ENCODE results near the gene ZNF518A. TPM values are rescaled to one million over a fixed set of nuclear protein-coding genes. Genes with fewer than 3 reads are reported as not detected.

The ZNF518A gene
- total and polyA plus RNA-seq, 2 of the 8 experiments (the other 6 are each of a cell fraction or from before 2014, with no cell fraction given) = 6.6 to 34.8 TPM

- Histone ChIP-seq H3K27ac (ENCODE audit: low read depth, low read length) (no peak overlapping the region), H3K79me1 (ENCODE audit: low read depth, low read length) (no peaks in the 10 kb centered on the region; the same call in 1 of the 2 replicates), H2BK5ac (ENCODE audit: low read depth, low read length) (no peak overlapping the region), H3K23ac (ENCODE audit: insufficient read length) (no peak overlapping the region), H4K20me1 (replicated peaks in 1 of 2; ENCODE audit: control insufficient read depth in 1 of 2, insufficient read depth in 2 of 2, low read length in 2 of 2) (no peaks in the 10 kb centered on the region), H3K14ac (ENCODE audit: insufficient read length) (no peak overlapping the region), H3K56ac (replicated peaks; ENCODE audit: insufficient read length, low read depth, low read length) (no peak overlapping the region), H4K8ac (ENCODE audit: extremely low read depth, insufficient read depth, low read length) (no peak overlapping the region), H3K79me2 (ENCODE audit: control insufficient read depth in 1 of 2, insufficient read depth in 2 of 2, low read length in 2 of 2) (0 out of 4 replicates have a peak, but pooled peaks cover 0 to 5% of the 10 kb centered on the region in 2 experiments), H3K23me2 (ENCODE audit: low read depth, low read length) (no peaks in the 10 kb centered on the region), H4K91ac (replicated peaks; ENCODE audit: insufficient read length, low read length) (no peak overlapping the region), H3K4me2 (ENCODE audit: insufficient read depth in 1 of 2, low read depth in 2 of 2, low read length in 2 of 2) (no peak overlapping the region), H3K4me3 (ENCODE audit: extremely low read depth in 1 of 4, insufficient read depth in 2 of 4, low read depth in 3 of 4, low read length in 4 of 4) (no peak overlapping the region), H4K5ac (ENCODE audit: insufficient read length, low read depth, low read length) (no peak overlapping the region), H3K27me3 (replicated peaks in 1 of 4; ENCODE audit: control insufficient read depth in 3 of 4, extremely low read depth in 1 of 4, insufficient read depth in 3 of 4, low read length in 3 of 4) (no peaks in the 10 kb centered on the region), H2BK12ac (ENCODE audit: low read depth, low read length) (no peak overlapping the region), H3K4me1 (replicated peaks in 1 of 4; ENCODE audit: control insufficient read depth in 3 of 4, insufficient read depth in 4 of 4, low read length in 3 of 4) (no peaks in the 10 kb centered on the region), H3K18ac (ENCODE audit: extremely low read depth, low read length) (no peak overlapping the region), H2AK5ac (ENCODE audit: low read depth, low read length) (no peak overlapping the region), H3K9me3 (ENCODE audit: insufficient read depth in 2 of 2, low read depth in 1 of 2, low read length in 1 of 2) (no peaks in the 10 kb centered on the region), H3K4ac (replicated peaks; ENCODE audit: insufficient read length, low read depth, low read length) (no peak overlapping the region), H2BK15ac (ENCODE audit: low read length) (no peak overlapping the region), H3K9ac (replicated peaks in 1 of 4; ENCODE audit: extremely low read depth in 1 of 4, low read depth in 3 of 4, low read length in 3 of 4) (no peak overlapping the region), H3K36me3 (ENCODE audit: control insufficient read depth in 2 of 4, insufficient read depth in 4 of 4, low read length in 3 of 4) (peaks cover 0 to 46% (median 26%) of the 10 kb centered on the region in 4 experiments; a peak in 5 of 8 replicates), H2BK20ac (ENCODE audit: low read length) (no peak overlapping the region), H2BK120ac (replicated peaks; ENCODE audit: low read depth, low read length) (no peak overlapping the region), H2AFZ (ENCODE audit: low read length) (no peak overlapping the region)
- no peak for FAIRE-seq
- POLR2A ChIA-PET (ENCODE audit: partially characterized antibody) = interaction anchor here (3.6 kb wide), 1 partner anchor 22 kb away, joined by 20 read pairs; the partner anchor contains the start of gene ZNF518A
- CTCF ChIA-PET (ENCODE audit: partially characterized antibody) = interaction anchor here (1.6 kb wide), 1 partner anchor 77 kb away, joined by 4 read pairs; no protein-coding TSS in a partner anchor
- WGBS, 2 experiments (ENCODE audit: extremely low coverage in 1 of 2, insufficient coverage in 1 of 2, insufficient read length in 1 of 2, insufficient replicate concordance in 2 of 2, low coverage in 1 of 2, low lambda C conversion rate in 2 of 2, missing lambda C conversion rate in 1 of 2) = 93% methylated on average over 4 of the region's 4 CpGs; no CpG with 5 or more reads in 1 of the 2 experiments
- DNase-seq (ENCODE audit: low read depth in 1 of 2, low spot score in 2 of 2) = no peak
- TF ChIP-seq SIN3A (conservative IDR thresholded peaks at IDR 0.05 in 1 of 2, IDR thresholded peaks at IDR 0.05 in 1 of 2; ENCODE audit: low read depth in 1 of 2, low read length in 2 of 2) = no peak
- no peak for TF ChIP-seq SIRT6 (IDR thresholded peaks at IDR 0.05; ENCODE audit: low read length)
- no peak for TF ChIP-seq TBP (IDR thresholded peaks at IDR 0.05; ENCODE audit: low read depth, low read length)
- no peak for TF ChIP-seq E2F6 (IDR thresholded peaks at IDR 0.05)
- no peak for TF ChIP-seq BRCA1 (IDR thresholded peaks at IDR 0.05; ENCODE audit: low read depth, low read length)
- no peak for TF ChIP-seq JUND (IDR thresholded peaks at IDR 0.05; ENCODE audit: low read length)
- no peak for TF ChIP-seq CTCF (IDR thresholded peaks at IDR 0.05; ENCODE audit: control extremely low read depth in 1 of 3, insufficient read depth in 1 of 3, low read depth in 1 of 3, low read length in 3 of 3)
- no peak for TF ChIP-seq POLR2A (IDR thresholded peaks at IDR 0.05; ENCODE audit: control extremely low read depth in 1 of 2, low read depth in 2 of 2, low read length in 2 of 2)
- TF ChIP-seq KDM5A (IDR thresholded peaks at IDR 0.05; ENCODE audit: low read length) = no peak
- no peak for TF ChIP-seq TEAD4 (IDR thresholded peaks at IDR 0.05; ENCODE audit: low read depth, low read length)
- no peak for TF ChIP-seq BCL11A (IDR thresholded peaks at IDR 0.05; ENCODE audit: low read depth in 2 of 2, low read length in 2 of 2)
- TF ChIP-seq KDM4A (IDR thresholded peaks at IDR 0.05; ENCODE audit: low read depth, low read length, severe bottlenecking) = no peak
Measured at GRCh38 chr10:96152437-96152836, 22.3 kb downstream of the ZNF518A start.

Data from H1 (cell line).